PC-3 (cell line): ENCODE results near the gene ATXN1L.

ENCODE experiments used
- EZH2 ChIP-seq: fragments of 300-600 bp; sonication (generic); IDR thresholded peaks from one replicate; pipeline ENCODE4 v1.6.1; 2017; ENCODE audit warnings: antibody characterized with exemption, mild to moderate bottlenecking, low read length; ENCODE audit not compliant: unreplicated experiment
- EZH2phosphoT487 ChIP-seq: fragments of 300-600 bp; sonication (generic); IDR thresholded peaks from 2 replicates; pipeline ENCODE4 v1.6.1; 2018; ENCODE audit warnings: mild to moderate bottlenecking, antibody characterized with exemption, low read length, borderline replicate concordance
- TF ChIP-seq, protein P1 (sequence below): fragments of 300-600 bp; sonication (generic); conservative IDR thresholded peaks from 2 replicates; pipeline ENCODE4 v1.5.1; 2017; ENCODE audit warnings: antibody characterized with exemption, low read depth, mild to moderate bottlenecking, low read length

DNA sequence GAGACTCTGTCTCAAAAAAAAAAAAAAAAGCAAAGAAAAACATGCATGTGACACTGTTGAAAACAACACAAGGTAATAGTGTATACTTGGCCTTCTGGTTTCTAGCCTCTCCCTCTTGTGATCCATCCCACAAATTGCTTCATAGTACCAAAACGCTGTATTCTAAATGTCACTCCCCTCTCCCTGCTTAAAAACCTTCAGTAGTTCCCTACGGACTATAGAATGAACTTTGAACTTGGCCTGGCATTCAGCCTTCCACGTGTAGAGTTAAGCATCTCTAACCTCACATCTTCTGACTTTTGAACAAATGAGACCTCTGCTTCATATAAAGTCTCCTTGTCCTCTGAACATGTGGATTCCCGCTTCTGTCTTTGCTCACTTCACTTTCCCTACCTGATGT lies 33.1 kb downstream of the ATXN1L start:
- TF ChIP-seq, protein P1, sequence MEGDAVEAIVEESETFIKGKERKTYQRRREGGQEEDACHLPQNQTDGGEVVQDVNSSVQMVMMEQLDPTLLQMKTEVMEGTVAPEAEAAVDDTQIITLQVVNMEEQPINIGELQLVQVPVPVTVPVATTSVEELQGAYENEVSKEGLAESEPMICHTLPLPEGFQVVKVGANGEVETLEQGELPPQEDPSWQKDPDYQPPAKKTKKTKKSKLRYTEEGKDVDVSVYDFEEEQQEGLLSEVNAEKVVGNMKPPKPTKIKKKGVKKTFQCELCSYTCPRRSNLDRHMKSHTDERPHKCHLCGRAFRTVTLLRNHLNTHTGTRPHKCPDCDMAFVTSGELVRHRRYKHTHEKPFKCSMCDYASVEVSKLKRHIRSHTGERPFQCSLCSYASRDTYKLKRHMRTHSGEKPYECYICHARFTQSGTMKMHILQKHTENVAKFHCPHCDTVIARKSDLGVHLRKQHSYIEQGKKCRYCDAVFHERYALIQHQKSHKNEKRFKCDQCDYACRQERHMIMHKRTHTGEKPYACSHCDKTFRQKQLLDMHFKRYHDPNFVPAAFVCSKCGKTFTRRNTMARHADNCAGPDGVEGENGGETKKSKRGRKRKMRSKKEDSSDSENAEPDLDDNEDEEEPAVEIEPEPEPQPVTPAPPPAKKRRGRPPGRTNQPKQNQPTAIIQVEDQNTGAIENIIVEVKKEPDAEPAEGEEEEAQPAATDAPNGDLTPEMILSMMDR = no peak
- TF ChIP-seq EZH2phosphoT487 (no peak), EZH2 (no peak)
